ENCODE results near the gene ATP8A2. TPM values are rescaled to one million over a fixed set of nuclear protein-coding genes. Genes with fewer than 3 reads are reported as not detected.

Gene ATP8A2
- total and polyA plus RNA-seq, 9 of the 15 experiments (the other 6 are each of a cell fraction or from before 2014, with no cell fraction given), result under 0.01 to 0.33 (median 0.06) TPM; not detected in 4

DNA sequence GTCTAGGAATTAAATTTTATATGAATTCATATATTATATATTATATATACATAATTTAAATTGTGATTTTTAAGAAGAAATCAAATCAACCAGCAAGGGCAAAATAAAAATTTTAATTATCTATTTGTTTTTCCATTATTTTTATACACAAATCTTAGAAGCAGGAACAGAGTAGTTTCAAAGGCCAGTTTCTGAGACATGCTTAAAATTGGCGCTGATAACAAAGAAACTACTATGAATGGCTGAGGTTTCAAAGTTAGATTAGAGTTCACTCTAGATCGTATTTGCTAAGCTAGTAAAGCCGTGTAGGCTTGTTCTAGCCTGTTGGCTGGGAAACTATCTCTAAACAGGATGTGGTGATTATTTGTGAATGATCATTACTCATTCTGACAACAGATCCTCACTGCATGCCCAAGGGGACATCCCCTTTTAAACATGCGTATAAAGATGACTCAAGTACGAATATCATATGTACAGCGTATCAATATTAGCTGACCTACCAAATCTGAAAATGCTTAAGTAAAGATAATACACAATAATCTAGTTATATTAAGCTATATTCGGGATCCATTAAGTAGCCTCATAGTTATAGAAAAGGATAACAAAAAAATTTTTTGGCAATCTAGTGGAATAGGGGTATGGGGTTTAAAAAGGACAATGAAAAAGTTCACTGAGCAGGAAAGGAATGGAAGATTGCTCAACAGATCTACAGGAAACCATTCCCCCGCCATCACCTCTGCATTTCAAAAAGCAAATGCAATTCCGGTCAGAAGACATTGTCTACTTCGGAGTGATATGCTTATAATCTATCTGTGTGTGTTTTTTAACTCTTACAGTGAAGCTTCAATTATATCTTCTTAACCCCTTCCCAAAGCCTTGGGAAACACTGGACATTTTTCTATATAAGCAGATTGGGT is 529.9 kb downstream of the ATP8A2 start:
- Histone ChIP-seq H3K27me3 (ENCODE audit: control insufficient read depth in 2 of 2, insufficient read depth in 2 of 2, low read length in 2 of 2) (peaks cover 2 to 5% of the 10 kb centered on the region in 2 experiments; a peak in 1 of 5 replicates), H3K4me3 (no peak overlapping the region), H3K9me3 (replicated peaks; ENCODE audit: control insufficient read depth, insufficient read depth, low read depth, low read length) (no peaks in the 10 kb centered on the region), H3K27ac (ENCODE audit: extremely low read depth, low read depth, low read length) (no peak overlapping the region), H3K79me2 (ENCODE audit: control insufficient read depth, insufficient read depth, low read length) (no peaks in the 10 kb centered on the region), H3K4me1 (replicated peaks in 1 of 2; ENCODE audit: control insufficient read depth in 2 of 2, insufficient read depth in 2 of 2, low read length in 2 of 2) (no peaks in the 10 kb centered on the region), H2AFZ (ENCODE audit: low read depth, low read length) (no peak overlapping the region), H4K20me1 (replicated peaks; ENCODE audit: control insufficient read depth, insufficient read depth, low read length) (no peaks in the 10 kb centered on the region), H3K36me3 (ENCODE audit: control insufficient read depth, insufficient read depth, low read length) (no peaks in the 10 kb centered on the region), H3K9ac (ENCODE audit: insufficient read depth in 1 of 2, low read depth in 2 of 2, low read length in 2 of 2) (no peak overlapping the region), H3K4me2 (ENCODE audit: insufficient read depth, low read length) (no peak overlapping the region), H3K9me1 (ENCODE audit: control insufficient read depth, insufficient read depth, low read length) (no peaks in the 10 kb centered on the region)
- intact Hi-C loops (cut with micrococcal nuclease) (no loop called here), in situ Hi-C loops (cut with MboI) (no loop called here)
- peak; percentile 38 for TF ChIP-seq MEIS2 (IDR thresholded peaks at IDR 0.05; ENCODE audit: partially characterized antibody)
- no peak for TF ChIP-seq POLR3A (IDR thresholded peaks at IDR 0.05; ENCODE audit: borderline replicate concordance, extremely low read depth, insufficient read depth, insufficient read length)
- TF ChIP-seq, protein P1, sequence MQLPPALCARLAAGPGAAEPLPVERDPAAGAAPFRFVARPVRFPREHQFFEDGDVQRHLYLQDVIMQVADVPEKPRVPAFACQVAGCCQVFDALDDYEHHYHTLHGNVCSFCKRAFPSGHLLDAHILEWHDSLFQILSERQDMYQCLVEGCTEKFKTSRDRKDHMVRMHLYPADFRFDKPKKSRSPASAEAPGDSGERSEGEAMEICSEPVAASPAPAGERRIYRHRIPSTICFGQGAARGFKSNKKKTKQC (CRISPR knock-in tag; IDR thresholded peaks at IDR 0.05), result no peak
- no peak for TF ChIP-seq GTF2E2 (tag; IDR thresholded peaks at IDR 0.05)
- no peak for TF ChIP-seq ZFP1 (CRISPR knock-in tag; IDR thresholded peaks at IDR 0.05)
- no peak for TF ChIP-seq CCNT2 (IDR thresholded peaks at IDR 0.05; ENCODE audit: borderline replicate concordance, extremely low read depth, insufficient read length, low read depth, low read length)
- TF ChIP-seq GATAD2B (IDR thresholded peaks at IDR 0.05; ENCODE audit: borderline replicate concordance), result no peak
- no peak for TF ChIP-seq ZFP30 (CRISPR knock-in tag; IDR thresholded peaks at IDR 0.05; ENCODE audit: borderline replicate concordance)
- under 1% methylated on average over 10 of the region's 10 CpGs for WGBS (ENCODE audit: insufficient coverage, low coverage, missing lambda C conversion rate)
- DNase-seq (ENCODE audit: extremely low read depth in 1 of 4, low spot score in 3 of 4), result no peak
- POLR2A ChIA-PET, result no interaction called here
- BruUV-seq (replicated peaks), result no TSS peak
- no peak for FAIRE-seq
- CTCF ChIA-PET (ENCODE audit: low intra/inter-chr PET ratio), result no interaction called here
- ATAC-seq, result no peak

Measured in K562 (cell line).